ENCODE measurements around the gene CCDC157.
A peak's percentile ranks its signal among the peaks of the same experiment; 100 is the strongest.

DNA sequence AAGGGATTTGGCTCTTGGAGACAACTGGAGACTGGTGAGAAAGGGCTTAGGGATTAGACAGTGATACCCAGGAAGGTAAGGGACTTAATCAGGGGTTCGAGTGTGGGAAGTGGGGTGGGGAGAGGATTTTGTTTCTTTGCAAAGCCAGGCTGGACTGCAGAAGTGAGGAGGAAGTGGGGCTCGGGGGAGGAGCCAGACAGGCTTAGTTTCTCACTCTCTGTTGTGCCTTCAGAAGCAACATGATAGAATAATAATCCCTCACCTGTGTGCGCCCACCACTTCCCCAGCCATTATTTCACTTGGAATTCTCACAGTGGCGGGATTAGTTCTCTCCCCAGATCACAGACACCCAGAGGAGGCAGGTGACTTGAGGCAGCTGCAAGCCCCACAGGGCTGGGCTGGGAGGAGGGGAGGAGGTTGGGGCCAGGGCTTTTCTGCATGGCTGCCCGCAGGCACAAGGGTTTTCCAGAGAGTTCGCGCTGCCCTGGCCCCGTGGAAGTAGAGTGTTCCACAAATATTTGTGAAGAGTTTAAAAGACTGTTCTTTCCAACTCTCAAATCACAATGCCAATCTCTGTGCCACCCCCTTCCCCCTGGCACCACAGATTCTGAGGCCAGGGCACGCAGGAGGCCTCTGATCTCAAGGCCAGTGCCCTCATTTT, 36.0 kb downstream of the CCDC157 start:
- TF ChIP-seq, protein P1, sequence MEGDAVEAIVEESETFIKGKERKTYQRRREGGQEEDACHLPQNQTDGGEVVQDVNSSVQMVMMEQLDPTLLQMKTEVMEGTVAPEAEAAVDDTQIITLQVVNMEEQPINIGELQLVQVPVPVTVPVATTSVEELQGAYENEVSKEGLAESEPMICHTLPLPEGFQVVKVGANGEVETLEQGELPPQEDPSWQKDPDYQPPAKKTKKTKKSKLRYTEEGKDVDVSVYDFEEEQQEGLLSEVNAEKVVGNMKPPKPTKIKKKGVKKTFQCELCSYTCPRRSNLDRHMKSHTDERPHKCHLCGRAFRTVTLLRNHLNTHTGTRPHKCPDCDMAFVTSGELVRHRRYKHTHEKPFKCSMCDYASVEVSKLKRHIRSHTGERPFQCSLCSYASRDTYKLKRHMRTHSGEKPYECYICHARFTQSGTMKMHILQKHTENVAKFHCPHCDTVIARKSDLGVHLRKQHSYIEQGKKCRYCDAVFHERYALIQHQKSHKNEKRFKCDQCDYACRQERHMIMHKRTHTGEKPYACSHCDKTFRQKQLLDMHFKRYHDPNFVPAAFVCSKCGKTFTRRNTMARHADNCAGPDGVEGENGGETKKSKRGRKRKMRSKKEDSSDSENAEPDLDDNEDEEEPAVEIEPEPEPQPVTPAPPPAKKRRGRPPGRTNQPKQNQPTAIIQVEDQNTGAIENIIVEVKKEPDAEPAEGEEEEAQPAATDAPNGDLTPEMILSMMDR (IDR thresholded peaks at IDR 0.05), result no peak
- peak; percentile 65 for TF ChIP-seq EZH2phosphoT487 (IDR thresholded peaks at IDR 0.05)

All from neural progenitor cell (in vitro differentiated cells).